HS-27A (cell line): Measurements from ENCODE around the gene ANTXR1.

Experiments used
- DNase-seq: peaks from one replicate; pipeline ENCODE4 v3.0.0-alpha.2; 2012; ENCODE audit warnings: low read depth, missing footprints

Gene ANTXR1

DNA sequence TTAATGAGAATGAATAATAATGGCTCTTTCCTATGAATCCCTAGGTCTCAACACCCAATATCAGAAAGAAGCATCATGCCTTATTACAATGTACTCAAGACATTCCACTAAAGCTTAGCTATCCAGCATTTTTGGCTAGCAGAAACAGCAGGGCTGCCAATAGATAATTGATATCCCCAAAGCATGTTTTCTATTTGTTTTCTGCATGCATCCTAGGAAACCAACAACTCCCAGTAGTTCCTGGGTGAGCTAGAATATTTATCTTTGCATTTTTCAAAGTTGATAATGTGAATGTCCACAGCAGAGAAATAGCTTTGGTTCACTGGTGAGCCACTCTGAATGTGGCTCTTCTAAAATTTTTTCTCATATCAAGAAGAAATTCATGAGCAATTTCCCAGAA is 5.8 kb upstream of the ANTXR1 start:
- DNase-seq: no peak

- DNase-seq: no peak
Observed at GRCh38 chr2:69007603-69008002, 5.4 kb upstream of the ANTXR1 start.

DNA sequence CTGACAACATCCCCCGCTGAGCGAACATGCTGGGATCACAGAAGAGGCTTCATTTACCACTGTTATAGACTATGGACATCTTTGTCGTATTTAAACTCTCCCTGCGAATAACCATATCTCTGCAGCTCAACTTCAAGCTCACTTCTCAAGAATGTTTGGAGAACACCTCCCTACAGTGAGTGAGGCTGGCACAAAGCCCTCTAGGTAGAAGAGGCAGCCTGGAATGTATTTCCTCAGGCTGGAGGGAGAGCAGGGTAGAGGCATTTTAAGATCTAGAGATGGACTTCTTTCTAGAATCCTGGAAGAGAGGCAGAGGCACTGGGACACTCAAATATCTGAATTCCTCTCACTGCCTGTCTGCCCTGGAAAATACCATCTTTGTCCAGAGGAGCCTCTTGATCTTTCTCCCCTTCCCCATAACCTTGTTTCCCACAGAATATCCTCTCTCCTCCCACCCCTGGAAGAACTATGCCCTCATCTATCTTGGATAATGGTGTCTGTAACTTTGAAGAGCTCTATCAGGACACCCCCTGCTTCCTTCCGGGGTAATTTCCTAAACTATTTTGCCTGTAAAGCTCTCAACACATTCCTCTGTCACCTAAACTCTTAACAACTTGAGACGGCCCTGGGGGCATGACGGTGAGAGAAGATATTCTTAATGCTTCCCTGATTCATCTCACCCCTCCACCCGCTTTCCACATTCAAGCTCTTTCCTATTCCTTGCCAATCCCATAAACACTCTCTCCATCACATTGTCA is 2.4 kb upstream of the ANTXR1 start:
- no peak for DNase-seq

DNA sequence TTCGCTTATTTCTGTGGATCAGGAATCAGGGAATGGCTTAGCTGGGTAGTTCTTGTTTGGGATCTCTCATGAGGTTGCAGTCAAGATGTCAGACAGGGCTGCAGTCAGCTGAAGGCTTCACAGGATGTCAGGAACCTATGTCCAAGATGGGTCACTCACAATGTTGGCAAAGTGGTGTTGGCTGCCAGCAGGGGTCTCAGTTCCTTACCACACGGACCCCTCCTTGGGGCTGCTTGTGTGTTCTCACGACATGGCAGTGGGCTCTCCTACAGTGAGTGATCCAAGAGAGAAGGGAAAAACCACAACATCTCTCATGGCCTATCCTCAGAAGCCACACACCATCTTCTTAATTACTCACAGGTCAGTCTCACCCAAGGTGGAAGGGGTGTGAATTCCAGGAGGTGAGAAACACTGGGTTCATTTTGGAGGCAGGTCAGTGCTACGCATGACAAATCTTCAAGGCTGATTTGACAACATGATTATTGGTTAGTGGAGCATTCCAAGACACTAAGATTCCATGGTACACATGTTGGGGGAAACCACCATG is 1.3 kb upstream of the ANTXR1 start:
- DNase-seq: no peak

GRCh38 chr2:69012310-69013141 is 453 bp upstream of the ANTXR1 start:
- no peak for DNase-seq

- no peak for DNase-seq
Observed at GRCh38 chr2:69013840-69014821, 1.2 kb downstream of the ANTXR1 start.

GRCh38 chr2:69017080-69017479 is 4.1 kb downstream of the ANTXR1 start:
- DNase-seq: no peak

DNA sequence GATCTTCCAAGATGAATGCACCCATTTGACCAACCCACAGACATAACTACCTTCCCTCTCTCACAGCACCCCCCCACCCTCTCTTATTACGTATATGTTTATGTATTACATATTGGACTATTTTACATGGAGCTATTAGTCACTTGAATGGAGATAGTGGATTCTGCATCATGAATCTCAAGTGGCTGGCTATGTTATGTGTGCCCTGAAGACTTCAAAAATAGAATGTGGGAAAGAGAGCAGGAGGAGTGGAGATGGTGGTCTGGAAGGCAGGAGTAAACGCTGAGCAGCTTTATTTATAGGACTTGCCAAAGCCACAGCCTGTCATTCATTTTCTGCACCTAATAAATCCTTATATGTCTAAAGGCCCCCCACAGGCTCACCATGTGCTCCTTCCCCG is 4.9 kb downstream of the ANTXR1 start:
- no peak for DNase-seq

GRCh38 chr2:69018678-69019095 is 5.7 kb downstream of the ANTXR1 start:
- DNase-seq: no peak

DNA sequence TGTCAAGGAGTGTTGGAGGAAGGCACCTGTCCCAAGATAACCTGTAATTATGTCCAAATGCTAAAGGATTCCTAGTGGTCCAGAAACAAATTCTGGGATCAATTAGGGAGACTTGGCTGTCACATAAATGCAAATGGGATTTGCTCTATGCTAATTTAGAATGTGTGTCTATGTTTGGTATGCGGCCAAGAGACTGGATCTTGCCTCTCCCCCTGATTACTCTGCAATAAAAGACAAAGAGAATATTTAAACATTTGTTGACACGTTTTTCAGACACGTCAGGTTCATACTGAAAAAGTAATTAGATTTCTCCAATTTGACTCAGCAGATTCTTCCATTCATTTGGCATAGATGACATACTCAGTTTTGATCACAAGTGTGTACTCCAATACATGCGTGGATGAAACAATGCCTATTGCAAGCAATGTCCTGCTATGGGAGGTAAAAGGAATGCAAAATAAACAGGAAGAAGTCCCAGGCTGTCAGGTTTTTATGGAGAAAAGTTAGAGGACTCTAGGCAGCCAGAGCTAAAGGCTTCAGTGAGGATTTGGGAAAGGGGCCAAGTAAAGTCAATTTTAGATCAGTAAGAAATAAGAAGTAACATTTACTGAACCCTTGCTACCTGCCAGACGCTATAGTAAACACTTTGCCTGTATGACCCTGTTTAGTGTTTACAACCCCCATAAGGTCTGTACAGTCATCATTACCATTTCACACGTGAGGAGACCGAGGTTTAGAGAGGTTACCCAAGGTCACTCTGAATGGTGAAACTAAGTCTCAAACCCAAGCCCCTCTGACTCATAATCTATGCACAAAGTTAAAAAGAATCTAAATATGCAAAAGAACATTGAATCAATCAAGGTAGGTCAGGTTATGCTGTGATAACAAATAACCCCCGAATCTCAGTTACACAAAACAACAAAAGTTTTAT is 7.8 kb downstream of the ANTXR1 start:
- DNase-seq: no peak

DNA sequence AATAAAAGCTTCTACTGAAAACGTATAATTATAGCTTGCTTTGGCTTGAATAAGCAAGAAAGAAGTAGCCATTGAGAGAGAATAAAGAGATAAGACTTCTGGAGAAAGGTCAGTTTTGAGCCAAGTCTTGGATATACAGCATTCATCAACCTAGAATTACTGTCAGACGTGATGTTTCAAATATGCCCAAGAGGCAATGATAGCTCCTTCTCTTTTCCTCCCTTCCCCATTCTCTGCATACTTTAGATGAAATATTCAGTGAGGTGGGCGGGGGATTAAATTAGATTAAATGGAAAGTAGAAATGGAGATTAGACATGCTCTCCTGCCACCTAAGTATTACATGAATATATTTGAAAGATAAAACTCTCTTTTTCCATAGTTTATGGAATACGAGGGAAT is 8.7 kb downstream of the ANTXR1 start:
- DNase-seq: no peak

DNA sequence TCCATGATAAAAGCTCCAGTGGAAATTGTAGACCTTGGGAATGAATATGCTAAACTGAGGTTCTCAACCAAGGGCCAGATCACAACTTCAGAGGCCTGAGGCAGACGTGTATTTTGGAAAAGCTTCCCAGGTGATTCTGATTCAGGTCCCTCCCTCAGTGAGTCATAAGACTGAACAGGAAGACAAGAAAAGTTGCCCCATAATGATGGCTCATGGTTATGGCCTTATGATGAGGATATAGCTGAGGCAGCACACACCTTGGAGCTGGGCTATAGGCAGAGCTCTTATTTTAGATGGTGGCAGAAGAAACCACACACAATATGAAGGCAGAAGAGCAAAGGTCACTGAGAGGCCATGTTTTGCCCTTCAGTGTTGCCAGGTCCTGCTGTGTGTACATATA is 9.6 kb downstream of the ANTXR1 start:
- DNase-seq: no peak

GRCh38 chr2:69023236-69023635 is 10.3 kb downstream of the ANTXR1 start:
- DNase-seq: no peak

DNA sequence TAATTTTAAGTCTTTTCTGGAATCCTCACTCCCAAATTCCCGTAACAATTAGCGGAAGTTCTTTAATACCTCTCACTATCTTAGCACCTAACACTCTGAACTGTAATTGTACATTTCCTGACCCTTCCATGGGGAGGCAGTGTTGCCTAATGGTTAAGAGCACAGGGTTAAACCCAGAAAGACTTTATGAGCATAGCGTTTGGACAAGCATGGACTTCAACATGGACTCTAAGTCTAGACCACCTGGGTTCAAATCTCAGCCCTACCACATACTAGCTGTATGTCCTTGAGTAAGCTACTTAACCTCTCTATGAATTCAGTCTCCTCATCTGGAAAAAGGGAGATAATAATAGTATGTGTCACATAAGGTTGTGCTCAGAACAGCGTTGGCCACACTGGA is 13.0 kb downstream of the ANTXR1 start:
- DNase-seq: no peak

GRCh38 chr2:69026691-69027459 is 13.9 kb downstream of the ANTXR1 start:
- DNase-seq: no peak

- no peak for DNase-seq
Observed at GRCh38 chr2:69030800-69031428, 17.9 kb downstream of the ANTXR1 start.

- no peak for DNase-seq
Observed at GRCh38 chr2:69031466-69031865, 18.5 kb downstream of the ANTXR1 start.

DNA sequence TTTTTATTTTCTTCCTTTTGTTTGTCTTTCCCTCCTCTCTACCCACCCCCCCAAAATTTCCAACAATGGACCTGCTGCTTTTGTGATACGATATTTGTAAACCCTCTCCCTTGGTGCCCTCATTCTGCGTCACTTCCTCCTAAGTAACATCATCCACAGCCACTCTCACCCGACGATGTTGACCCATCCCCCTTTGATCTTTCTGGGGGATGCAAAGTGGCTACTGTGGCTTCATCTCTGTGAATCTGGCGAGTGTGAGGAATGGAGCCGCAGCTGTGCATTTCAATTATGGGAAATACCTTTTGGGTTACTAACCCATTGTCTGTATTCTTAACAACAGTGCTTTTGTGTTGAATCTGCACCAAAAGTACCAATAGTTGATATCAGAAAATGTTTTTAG is 19.4 kb downstream of the ANTXR1 start:
- DNase-seq: no peak

DNA sequence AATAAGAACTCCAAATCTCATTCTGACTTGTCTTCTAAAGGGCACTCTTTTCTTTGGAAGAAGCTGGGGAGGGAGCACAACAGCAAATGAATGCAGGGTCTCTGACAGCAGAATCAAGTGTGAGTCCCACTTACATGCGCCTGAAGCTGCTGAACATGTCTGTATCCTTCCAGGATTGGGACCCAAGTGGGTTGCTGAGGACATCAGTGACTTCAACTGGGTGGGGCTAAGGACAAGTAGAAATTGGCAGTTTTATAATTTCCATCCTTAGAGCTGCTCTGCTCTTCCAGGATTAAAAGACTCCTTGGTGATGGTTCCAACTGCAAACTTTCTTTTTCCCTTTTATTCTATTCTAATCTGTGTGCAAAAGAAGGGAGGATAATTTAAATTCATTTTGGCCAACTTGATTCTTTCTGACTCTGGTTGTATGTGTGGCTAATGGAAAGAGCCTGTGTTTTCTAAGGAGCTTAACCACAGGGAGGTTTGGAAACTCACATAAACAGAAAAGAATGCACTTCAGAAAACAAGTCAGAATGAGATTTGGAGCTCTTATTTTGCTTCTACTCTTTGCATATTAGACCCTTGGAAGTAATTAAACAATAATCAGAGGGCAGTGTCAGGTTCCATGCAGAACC is 20.6 kb downstream of the ANTXR1 start:
- DNase-seq: no peak
